ENCODE data around the gene IFNA17. TPM values are rescaled to one million over a fixed set of nuclear protein-coding genes. Genes with fewer than 3 reads are reported as not detected.
"Not testable (repeated sequence)": the region's sequence is repeated elsewhere in the genome, so short reads cannot be mapped to it uniquely, and the experiment has no call there.

IFNA17 gene
- total and polyA plus RNA-seq, 3 donors from 2014 or later: not detected

GRCh38 chr9:21210311-21210710 is 17.7 kb downstream of the IFNA17 start:
- 81 to 90% methylated on average over 4 to 7 of the region's 7 CpGs for WGBS, 2 donors
- H3K4me1 ChIP-seq: no peaks in the 10 kb centered on the region
- H3K9me3 ChIP-seq: no peaks in the 10 kb centered on the region
- TF ChIP-seq CTCF (IDR thresholded peaks at IDR 0.05) (no peak), POLR2A (IDR thresholded peaks at IDR 0.05) (no peak)
- DNase-seq: no peak
- H3K4me3 ChIP-seq: no peak overlapping the region
- no peaks in the 10 kb centered on the region for H3K27me3 ChIP-seq
- intact Hi-C loops (cut with DNase I; ENCODE audit: low total_unique reads): no loop called here
- H3K27ac ChIP-seq: no peak overlapping the region
- no peaks in the 10 kb centered on the region for H3K36me3 ChIP-seq (ENCODE audit: low read depth, missing control alignments)

- H3K9me3 ChIP-seq; H3K27me3 ChIP-seq; H3K36me3 ChIP-seq (ENCODE audit: low read depth, missing control alignments); H3K27ac ChIP-seq; H3K4me1 ChIP-seq; DNase-seq; intact Hi-C loops (cut with DNase I; ENCODE audit: low total_unique reads); H3K4me3 ChIP-seq: not testable (repeated sequence)
- WGBS, 2 donors: 76 to 83% methylated on average over 3 of the region's 3 CpGs
Observed at GRCh38 chr9:21207043-21207442, 21.0 kb downstream of the IFNA17 start, which contains the start of gene IFNA10. IFNA10 (minus strand) TSS chr9:21207143; CDS start chr9:21207097, 46 bp downstream.

- TF ChIP-seq POLR2A (IDR thresholded peaks at IDR 0.05): no peak
- no peak for TF ChIP-seq CTCF (IDR thresholded peaks at IDR 0.05)
- intact Hi-C loops (cut with DNase I; ENCODE audit: low total_unique reads): no loop called here
- no peak for DNase-seq
- Histone ChIP-seq H3K4me3 (no peak overlapping the region), H3K9me3 (no peaks in the 10 kb centered on the region), H3K36me3 (ENCODE audit: low read depth, missing control alignments) (no peaks in the 10 kb centered on the region), H3K27me3 (no peaks in the 10 kb centered on the region), H3K4me1 (no peaks in the 10 kb centered on the region), H3K27ac (no peak overlapping the region)
Observed at GRCh38 chr9:21205204-21205603, 22.8 kb downstream of the IFNA17 start.

GRCh38 chr9:21202105-21202504 is 25.9 kb downstream of the IFNA17 start, which contains the start of gene IFNA7:
IFNA7 (minus strand) TSS chr9:21202205; CDS start chr9:21202165, 40 bp downstream.
- intact Hi-C loops (cut with DNase I; ENCODE audit: low total_unique reads): not testable (repeated sequence)
- WGBS, 2 donors: 69 to 80% methylated on average over 4 of the region's 4 CpGs

GRCh38 chr9:21194867-21195776 is 32.9 kb downstream of the IFNA17 start:
- peak; percentile 36 for DNase-seq
- intact Hi-C loops (cut with DNase I; ENCODE audit: low total_unique reads); H3K27me3 ChIP-seq; H3K4me1 ChIP-seq; H3K4me3 ChIP-seq; H3K9me3 ChIP-seq; H3K36me3 ChIP-seq (ENCODE audit: low read depth, missing control alignments); H3K27ac ChIP-seq: not testable (repeated sequence)
- WGBS, 2 donors: 49 to 59% methylated on average over 6 of the region's 6 CpGs
- TF ChIP-seq CTCF (IDR thresholded peaks at IDR 0.05): peak; percentile 16 to 47 (median 30)

More at GRCh38 chr9:21202105-21202504, 25.9 kb downstream of the IFNA17 start, which contains the start of gene IFNA7:
- not testable (repeated sequence) for DNase-seq; H3K27me3 ChIP-seq; H3K36me3 ChIP-seq (ENCODE audit: low read depth, missing control alignments); H3K9me3 ChIP-seq; H3K4me1 ChIP-seq; H3K27ac ChIP-seq; H3K4me3 ChIP-seq

- H3K36me3 ChIP-seq (ENCODE audit: low read depth, missing control alignments); H3K4me1 ChIP-seq; H3K9me3 ChIP-seq; H3K27ac ChIP-seq; H3K27me3 ChIP-seq; H3K4me3 ChIP-seq; DNase-seq; intact Hi-C loops (cut with DNase I; ENCODE audit: low total_unique reads): not testable (repeated sequence)
- 83 to 91% methylated on average over 3 of the region's 3 CpGs for WGBS, 2 donors
Observed at GRCh38 chr9:21187487-21187886, 40.5 kb downstream of the IFNA17 start, which contains the start of gene IFNA4. IFNA4 (minus strand) TSS chr9:21187587; CDS start chr9:21187531, 56 bp downstream.

Data from testis (tissue), 3 donors.